Muscle layer of duodenum (tissue), 2 donors: Measurements from ENCODE around the gene PPP1R3C.

Experiments used
- H3K27ac ChIP-seq: one replicate; pipeline ENCODE4 v1.7.0; 2013; ENCODE audit warnings: mild to moderate bottlenecking, low read length
- H3K27me3 ChIP-seq: one replicate; pipeline ENCODE4 v1.7.0; 2013; ENCODE audit warnings: low read depth, mild to moderate bottlenecking, control low read depth, low read length
- H3K36me3 ChIP-seq, 2 donors: one replicate each; pipeline ENCODE4 v1.7.0; 2013; ENCODE audit warnings: low read length in 2 of 2, control low read depth in 1 of 2, mild to moderate bottlenecking in 1 of 2; ENCODE audit not compliant: insufficient read depth in 2 of 2, control insufficient read depth in 1 of 2
- H3K4me1 ChIP-seq, 2 donors: one replicate each; pipeline ENCODE4 v1.7.0; 2013; ENCODE audit warnings: low read length in 2 of 2, mild to moderate bottlenecking in 2 of 2, control low read depth in 1 of 2, moderate library complexity in 1 of 2; ENCODE audit not compliant: insufficient read depth in 2 of 2, control insufficient read depth in 1 of 2
- H3K4me3 ChIP-seq, 2 donors: one replicate each; pipeline ENCODE4 v1.7.0; 2013; ENCODE audit warnings: low read length in 2 of 2, low read depth in 1 of 2, mild to moderate bottlenecking in 1 of 2
- H3K9me3 ChIP-seq, 2 donors: one replicate each; pipeline ENCODE4 v1.7.0; 2013; ENCODE audit warnings: low read length in 2 of 2, control low read depth in 1 of 2, mild to moderate bottlenecking in 1 of 2; ENCODE audit not compliant: control insufficient read depth in 1 of 2
- donor health status: healthy.

PPP1R3C gene

DNA sequence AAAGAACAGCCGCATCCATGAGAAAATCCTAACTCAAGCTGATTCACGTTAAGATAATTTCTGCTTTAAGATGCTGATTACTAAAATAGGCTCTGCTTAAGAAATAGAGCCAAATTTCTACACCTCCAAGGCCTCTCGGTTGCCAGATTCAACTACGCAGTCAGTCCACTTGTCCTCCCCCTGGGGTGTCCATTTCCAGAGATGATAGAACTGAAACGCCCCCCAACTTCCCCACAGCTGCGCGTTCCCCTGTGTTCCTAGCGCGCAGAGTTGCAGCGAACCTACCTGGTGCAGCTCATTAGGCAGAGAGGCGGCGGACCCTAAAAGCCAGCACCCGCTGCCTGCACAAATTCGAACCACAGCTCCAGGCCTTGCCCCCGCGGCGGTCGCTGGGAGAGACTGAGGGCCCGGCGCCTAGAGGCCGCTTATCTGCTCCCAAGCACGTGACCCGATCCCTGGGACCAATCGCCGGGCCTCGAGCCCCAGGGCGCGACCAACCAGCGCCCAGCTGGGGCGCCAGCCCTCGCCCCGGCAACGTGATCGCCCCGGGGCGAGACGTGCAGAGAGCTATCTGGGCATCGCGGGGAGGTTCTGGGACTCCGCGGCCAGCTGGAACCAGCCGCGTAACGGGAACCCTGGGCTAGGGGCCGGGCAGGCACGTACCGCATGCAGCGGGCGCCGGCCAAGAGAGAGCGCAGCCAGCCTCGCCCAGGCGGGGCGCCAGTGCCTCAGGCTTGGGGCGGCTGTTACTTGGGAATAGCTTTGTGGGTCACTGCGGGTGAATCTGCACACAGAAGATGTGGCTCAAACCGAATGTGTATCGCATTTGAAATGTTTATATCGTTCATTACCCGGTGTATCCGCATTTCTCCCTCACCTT lies at the start of gene PPP1R3C:
PPP1R3C (minus strand) TSS at position 401 of the 880 bp plus-strand sequence; CDS start at position 299, 102 bp downstream.
- Histone ChIP-seq H3K27me3 (no peaks in the 10 kb centered on the region), H3K9me3 (no peaks in the 10 kb centered on the region), H3K36me3 (peaks cover 8 to 20% of the 10 kb centered on the region in 2 donors), H3K4me1 (peaks cover 12 to 29% of the 10 kb centered on the region in 2 donors), H3K27ac (peak within 1 kb of the TSS; percentile 79), H3K4me3 (peak within 1 kb of the TSS; percentile 69 to 83)

DNA sequence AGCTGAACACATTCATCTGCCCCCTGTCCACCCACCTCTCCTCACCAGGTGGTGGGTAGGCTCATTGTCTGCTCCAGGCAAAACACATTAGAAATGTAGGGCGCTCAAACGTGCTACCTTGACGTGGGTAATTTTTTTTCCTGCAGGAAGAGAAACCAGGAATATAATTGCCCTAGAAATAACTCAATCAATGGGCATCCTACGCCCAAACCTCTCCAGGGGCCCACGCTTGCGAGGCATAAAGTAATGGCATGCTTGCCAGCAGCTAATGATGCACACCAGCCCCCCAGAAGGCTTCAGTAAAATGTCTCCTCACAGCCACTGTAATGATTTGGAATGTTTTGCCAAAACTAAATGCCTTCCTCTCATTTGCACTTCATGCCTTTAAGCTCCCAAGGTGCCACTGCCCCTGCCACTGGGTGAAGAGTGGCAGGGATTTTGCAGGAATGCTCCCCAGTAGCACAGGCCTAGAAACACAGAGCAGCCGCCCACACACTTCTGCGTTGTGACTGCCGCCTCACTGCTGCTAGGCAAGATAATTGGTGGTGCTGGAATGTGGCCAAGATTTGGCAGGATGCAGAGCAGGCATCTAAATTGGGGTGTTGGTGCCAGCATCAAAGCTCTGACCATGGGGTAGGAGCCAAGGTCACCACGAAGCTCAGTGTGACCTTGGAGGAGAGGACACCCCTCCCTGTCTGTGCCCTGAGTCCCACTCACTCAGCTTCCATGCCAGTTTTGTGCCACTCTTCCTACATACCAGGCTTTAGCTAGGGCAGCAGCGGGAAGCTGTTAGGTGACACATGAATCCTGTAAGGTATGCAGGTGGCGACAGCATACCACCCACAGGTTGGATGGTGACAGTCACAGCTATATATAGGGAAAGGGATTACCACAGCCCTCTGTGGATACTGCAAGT lies 48.7 kb upstream of the PPP1R3C start:
- H3K27ac ChIP-seq: no peak overlapping the region

DNA sequence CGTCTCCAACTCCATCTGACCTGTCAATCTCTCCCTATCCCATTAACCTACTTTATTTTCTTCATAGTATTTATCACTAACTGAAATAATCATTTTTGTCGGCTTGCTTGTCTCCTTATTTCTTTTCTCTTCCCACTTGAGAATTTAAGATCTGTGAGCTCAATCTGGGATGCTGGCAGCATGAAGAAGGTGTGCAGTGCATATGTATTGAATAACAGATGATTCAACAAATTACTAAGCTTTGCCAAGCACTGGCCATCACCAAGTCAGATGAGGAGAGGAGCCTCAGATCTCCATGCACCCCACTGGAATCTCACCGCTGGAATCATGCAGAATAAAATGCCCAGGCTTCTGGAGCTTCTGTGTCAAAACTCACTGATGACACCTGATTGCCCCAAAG lies 47.6 kb upstream of the PPP1R3C start:
- H3K4me1 ChIP-seq: peaks cover 0 to 15% of the 10 kb centered on the region in 2 donors
- no peaks in the 10 kb centered on the region for H3K9me3 ChIP-seq

More for the DNA sequence above, 48.7 kb upstream of the PPP1R3C start:
- Histone ChIP-seq H3K4me3 (no peak overlapping the region), H3K36me3 (no peaks in the 10 kb centered on the region), H3K4me1 (peaks cover 0 to 15% of the 10 kb centered on the region in 2 donors), H3K27me3 (no peaks in the 10 kb centered on the region), H3K9me3 (no peaks in the 10 kb centered on the region)

DNA sequence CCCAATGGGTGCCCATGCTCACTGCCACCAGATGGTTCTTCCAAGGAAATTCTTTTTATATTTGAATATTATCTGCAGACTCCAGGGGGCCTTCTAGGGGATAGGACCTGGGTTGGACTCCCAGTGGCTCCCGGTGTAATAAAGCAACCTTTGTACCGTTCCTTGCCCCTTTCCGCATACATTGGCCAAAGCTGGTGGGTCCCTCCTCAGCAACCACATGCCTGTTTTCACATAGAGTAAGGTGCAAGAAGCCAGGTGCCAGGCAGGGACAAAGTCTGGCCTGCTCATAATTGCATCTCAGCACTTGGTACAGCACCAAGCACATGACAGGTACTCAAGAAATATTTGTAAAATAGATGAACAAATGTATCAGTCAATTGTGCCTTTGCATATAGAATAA lies 46.4 kb upstream of the PPP1R3C start:
- Histone ChIP-seq H3K27ac (no peak overlapping the region), H3K4me1 (peaks cover 0 to 15% of the 10 kb centered on the region in 2 donors), H3K36me3 (no peaks in the 10 kb centered on the region), H3K9me3 (no peaks in the 10 kb centered on the region), H3K27me3 (no peaks in the 10 kb centered on the region), H3K4me3 (no peak overlapping the region)

More for the DNA sequence above, 47.6 kb upstream of the PPP1R3C start:
- H3K4me3 ChIP-seq: no peak overlapping the region
- H3K36me3 ChIP-seq: no peaks in the 10 kb centered on the region
- H3K27me3 ChIP-seq: no peaks in the 10 kb centered on the region
- no peak overlapping the region for H3K27ac ChIP-seq

DNA sequence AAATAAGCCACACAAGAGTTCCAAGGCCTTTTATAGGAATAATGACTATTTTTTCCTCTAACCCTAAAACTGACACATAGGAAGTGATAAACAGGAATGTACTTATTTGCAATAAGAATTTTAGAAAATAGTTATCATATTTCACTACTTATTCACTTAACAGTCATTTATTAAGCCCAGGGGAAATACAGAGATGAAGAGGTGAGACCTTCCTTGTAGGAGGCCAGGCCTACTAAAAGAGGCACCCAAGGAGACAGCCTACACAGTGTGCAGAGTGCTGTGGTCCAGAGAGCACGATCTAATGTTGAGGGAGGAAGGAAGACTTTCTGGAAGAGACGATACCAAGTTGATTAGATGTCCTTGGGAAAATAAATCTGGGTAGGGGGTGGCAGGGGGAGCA lies 45.0 kb upstream of the PPP1R3C start:
- no peaks in the 10 kb centered on the region for H3K9me3 ChIP-seq
- H3K27ac ChIP-seq: no peak overlapping the region
- no peak overlapping the region for H3K4me3 ChIP-seq
- H3K36me3 ChIP-seq: no peaks in the 10 kb centered on the region
- H3K4me1 ChIP-seq: peaks cover 0 to 10% of the 10 kb centered on the region in 2 donors
- no peaks in the 10 kb centered on the region for H3K27me3 ChIP-seq

DNA sequence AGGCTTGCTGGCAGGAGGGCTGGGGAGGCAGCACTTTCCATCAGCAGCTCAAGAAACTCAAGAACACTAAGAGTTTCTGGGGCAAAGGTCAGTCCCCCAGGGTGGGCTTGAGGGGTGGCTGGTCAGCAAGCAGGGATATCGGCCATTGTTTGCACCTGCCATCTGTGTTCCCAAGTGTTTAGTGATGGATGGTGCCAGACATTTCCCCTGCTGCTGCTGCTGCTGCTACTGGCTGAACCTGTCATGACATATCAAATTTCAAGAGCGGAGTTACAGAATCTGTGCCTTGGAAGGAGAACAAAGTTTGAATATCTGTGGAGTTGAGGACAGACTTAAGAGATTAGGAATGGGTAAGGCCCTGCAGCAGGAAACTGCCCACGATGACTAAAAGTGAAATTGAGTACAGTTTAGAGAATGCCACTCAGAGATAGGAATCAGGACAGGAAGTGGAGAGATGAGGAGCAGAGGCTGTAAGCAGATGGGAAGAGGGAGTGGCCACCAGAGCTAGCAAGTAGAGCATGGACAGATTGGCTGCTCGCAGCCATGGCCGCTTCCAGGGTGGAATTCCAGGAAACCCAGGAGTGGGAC lies 39.2 kb upstream of the PPP1R3C start:
- Histone ChIP-seq H3K4me3 (no peak overlapping the region), H3K9me3 (no peaks in the 10 kb centered on the region), H3K4me1 (no peaks in the 10 kb centered on the region), H3K36me3 (no peaks in the 10 kb centered on the region), H3K27me3 (no peaks in the 10 kb centered on the region), H3K27ac (no peak overlapping the region)

DNA sequence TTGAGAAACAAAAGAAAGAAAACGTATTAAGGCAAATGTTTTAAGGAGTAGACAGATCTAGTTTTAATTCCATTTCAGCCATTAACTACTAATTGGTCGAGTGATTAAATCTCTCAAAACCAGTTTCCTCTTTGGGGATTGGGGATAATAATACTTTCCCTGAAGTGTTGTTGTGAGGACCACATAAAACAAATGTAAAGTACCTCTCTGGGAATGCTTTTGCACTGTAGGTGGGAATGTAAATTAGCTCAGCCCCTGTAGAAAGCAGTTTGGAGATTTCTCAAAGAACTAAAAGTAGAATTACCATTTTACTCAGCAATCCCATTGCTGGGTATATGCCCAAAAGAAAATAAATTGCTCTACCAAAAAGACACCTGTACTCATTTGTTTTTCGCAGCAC lies 36.0 kb upstream of the PPP1R3C start:
- Histone ChIP-seq H3K27me3 (no peaks in the 10 kb centered on the region), H3K4me3 (no peak overlapping the region), H3K27ac (no peak overlapping the region), H3K4me1 (no peaks in the 10 kb centered on the region), H3K36me3 (no peaks in the 10 kb centered on the region), H3K9me3 (no peaks in the 10 kb centered on the region)

DNA sequence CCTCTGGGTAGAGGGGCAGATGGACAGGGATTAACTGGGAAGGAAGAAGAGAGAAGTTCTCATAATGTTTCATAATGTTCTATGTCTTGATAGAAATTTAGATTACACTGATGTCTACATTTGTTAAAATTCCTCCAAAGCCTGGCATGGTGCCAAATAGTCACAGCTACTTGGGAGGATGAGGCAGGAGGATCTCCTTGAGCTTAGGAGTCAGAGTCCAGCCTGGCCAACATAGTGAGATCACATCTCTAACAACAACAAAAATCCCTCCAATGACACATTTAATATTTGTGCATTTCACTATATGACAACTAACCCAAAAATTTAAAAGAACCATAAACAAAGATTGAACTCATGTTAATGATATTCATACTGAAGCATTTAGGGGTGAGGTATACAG lies 33.0 kb upstream of the PPP1R3C start:
- H3K4me3 ChIP-seq: no peak overlapping the region
- H3K27ac ChIP-seq: no peak overlapping the region
- H3K36me3 ChIP-seq: no peaks in the 10 kb centered on the region
- H3K9me3 ChIP-seq: no peaks in the 10 kb centered on the region
- no peaks in the 10 kb centered on the region for H3K27me3 ChIP-seq
- H3K4me1 ChIP-seq: no peaks in the 10 kb centered on the region

DNA sequence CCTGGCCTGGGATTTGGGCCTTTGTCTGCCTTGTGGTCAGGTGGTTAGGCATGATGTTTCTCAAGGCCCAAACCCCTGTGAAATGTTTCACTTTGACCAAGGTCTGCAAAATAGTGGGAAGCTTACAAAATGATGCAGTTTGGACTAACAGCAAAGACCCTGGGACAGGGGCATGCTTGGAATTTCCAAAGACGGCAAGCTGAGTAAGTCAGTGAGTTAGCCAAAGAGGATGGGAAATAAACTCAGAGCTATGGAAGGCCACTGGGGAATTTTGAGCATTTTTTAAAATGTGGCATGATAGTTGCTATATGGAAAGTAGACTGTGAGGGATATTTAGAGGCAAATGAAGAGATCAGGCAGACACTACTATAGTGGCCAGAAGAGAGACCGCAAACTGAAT lies 31.6 kb upstream of the PPP1R3C start:
- Histone ChIP-seq H3K27me3 (no peaks in the 10 kb centered on the region), H3K4me3 (no peak overlapping the region), H3K9me3 (no peaks in the 10 kb centered on the region), H3K36me3 (no peaks in the 10 kb centered on the region), H3K4me1 (no peaks in the 10 kb centered on the region), H3K27ac (no peak overlapping the region)

DNA sequence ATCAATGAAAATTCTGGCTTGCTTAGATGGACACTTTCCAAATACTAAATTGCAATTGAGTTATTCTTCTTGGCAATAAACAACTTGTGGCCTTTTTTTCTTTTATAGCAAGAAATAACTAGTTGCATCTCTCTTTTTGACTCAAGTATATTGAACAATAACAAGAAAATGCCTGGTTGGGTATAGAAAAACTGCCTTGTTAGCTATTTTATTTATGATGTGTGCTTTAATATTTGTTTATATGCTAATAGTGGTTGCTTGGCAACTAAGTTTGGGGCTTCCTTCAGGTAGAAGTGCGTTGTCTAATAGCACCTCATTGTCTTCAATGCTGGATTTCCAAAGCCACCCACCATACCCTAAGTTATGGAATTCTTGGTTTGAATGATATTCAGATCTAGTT lies 30.1 kb upstream of the PPP1R3C start:
- H3K36me3 ChIP-seq: no peaks in the 10 kb centered on the region
- H3K27me3 ChIP-seq: no peaks in the 10 kb centered on the region
- peaks cover 0 to under 1% of the 10 kb centered on the region in 2 donors for H3K9me3 ChIP-seq
- no peak overlapping the region for H3K4me3 ChIP-seq
- H3K27ac ChIP-seq: no peak overlapping the region
- H3K4me1 ChIP-seq: no peaks in the 10 kb centered on the region
